Activated naive CD8-positive, alpha-beta T cell treated with anti-CD3 and anti-CD28 coated beads, Interleukin-2, amount 50 U/mL, for 24 hours (primary cell): ENCODE data around the gene EFCC1.
"Not testable (repeated sequence)": the region's sequence is repeated elsewhere in the genome, so short reads cannot be mapped to it uniquely, and the experiment has no call there.

Source experiments
- ATAC-seq: fragments of 150-1000 bp; cut with Tn5 transposase; one replicate; pipeline ENCODE4 v1.10.0; 2021
- DNase-seq: peaks from one replicate; pipeline ENCODE4 v3.0.0; 2021
- H3K27ac Mint-ChIP-seq: one replicate; pipeline ENCODE4 v1.8.0; 2021; ENCODE audit warnings: mild to moderate bottlenecking, mixed read lengths
- H3K27me3 Mint-ChIP-seq: one replicate; pipeline ENCODE4 v1.8.0; 2021; ENCODE audit warnings: mixed read lengths
- H3K36me3 Mint-ChIP-seq: one replicate; pipeline ENCODE4 v1.8.0; 2021; ENCODE audit warnings: low read depth, mixed read lengths
- H3K4me1 Mint-ChIP-seq: one replicate; pipeline ENCODE4 v1.8.0; 2021; ENCODE audit warnings: mixed read lengths
- H3K4me3 Mint-ChIP-seq: one replicate; pipeline ENCODE4 v1.8.0; 2021; ENCODE audit warnings: mild to moderate bottlenecking, moderate library complexity, mixed read lengths
- H3K9me3 Mint-ChIP-seq: one replicate; pipeline ENCODE4 v1.8.0; 2021; ENCODE audit warnings: mixed read lengths

The EFCC1 gene

GRCh38 chr3:129059311-129059958 is 58.3 kb downstream of the EFCC1 start:
- Mint-ChIP-seq H3K4me1 (peaks cover 8% of the 10 kb centered on the region), H3K4me3 (no peak overlapping the region), H3K9me3 (no peaks in the 10 kb centered on the region), H3K27ac (no peak overlapping the region), H3K36me3 (no peaks in the 10 kb centered on the region), H3K27me3 (no peaks in the 10 kb centered on the region)
- DNase-seq (no peak), ATAC-seq (no peak)

GRCh38 chr3:129060276-129061022 is 59.3 kb downstream of the EFCC1 start, which contains the start of gene GP9:
Gene GP9 (plus strand): TSS chr3:129060779. CDS start chr3:129061740, 961 bp downstream.
- Mint-ChIP-seq H3K27ac (no peak within 1 kb of the TSS), H3K4me3 (no peak within 1 kb of the TSS), H3K9me3 (no peaks in the 10 kb centered on the region), H3K27me3 (no peaks in the 10 kb centered on the region), H3K4me1 (peaks cover 8% of the 10 kb centered on the region), H3K36me3 (no peaks in the 10 kb centered on the region)
- DNase-seq: no peak
- peak; percentile 55 for ATAC-seq

- DNase-seq (no peak), ATAC-seq (no peak)
- no peak overlapping the region for H3K27ac Mint-ChIP-seq
- no peaks in the 10 kb centered on the region for H3K27me3 Mint-ChIP-seq
- no peaks in the 10 kb centered on the region for H3K9me3 Mint-ChIP-seq
- H3K36me3 Mint-ChIP-seq: no peaks in the 10 kb centered on the region
- no peak overlapping the region for H3K4me3 Mint-ChIP-seq
- peaks cover 8% of the 10 kb centered on the region for H3K4me1 Mint-ChIP-seq
Measured at GRCh38 chr3:129061023-129061887, 60.2 kb downstream of the EFCC1 start.

- Mint-ChIP-seq H3K9me3 (no peaks in the 10 kb centered on the region), H3K27me3 (no peaks in the 10 kb centered on the region), H3K4me3 (no peak overlapping the region), H3K36me3 (no peaks in the 10 kb centered on the region), H3K4me1 (peaks cover 8% of the 10 kb centered on the region), H3K27ac (no peak overlapping the region)
- ATAC-seq (no peak), DNase-seq (no peak)
Measured at GRCh38 chr3:129061888-129062834, 61.1 kb downstream of the EFCC1 start.

- H3K36me3 Mint-ChIP-seq: no peaks in the 10 kb centered on the region
- no peak overlapping the region for H3K27ac Mint-ChIP-seq
- ATAC-seq (no peak), DNase-seq (no peak)
- H3K4me3 Mint-ChIP-seq: no peak overlapping the region
- no peaks in the 10 kb centered on the region for H3K27me3 Mint-ChIP-seq
- peaks cover 11% of the 10 kb centered on the region for H3K4me1 Mint-ChIP-seq
- no peaks in the 10 kb centered on the region for H3K9me3 Mint-ChIP-seq
Measured at GRCh38 chr3:129063091-129063640, 62.1 kb downstream of the EFCC1 start.

- Mint-ChIP-seq H3K9me3 (no peaks in the 10 kb centered on the region), H3K27ac (no peak overlapping the region), H3K27me3 (no peaks in the 10 kb centered on the region), H3K4me3 (no peak overlapping the region), H3K36me3 (no peaks in the 10 kb centered on the region), H3K4me1 (peaks cover 9% of the 10 kb centered on the region)
- no peak for DNase-seq
- no peak for ATAC-seq
Measured at GRCh38 chr3:129063841-129064482, 62.9 kb downstream of the EFCC1 start.

GRCh38 chr3:129065016-129065719 is 64.1 kb downstream of the EFCC1 start:
- DNase-seq (no peak), ATAC-seq (no peak)
- Mint-ChIP-seq H3K36me3 (no peaks in the 10 kb centered on the region), H3K27me3 (no peaks in the 10 kb centered on the region), H3K27ac (no peak overlapping the region), H3K4me3 (no peak overlapping the region), H3K4me1 (peaks cover 19% of the 10 kb centered on the region), H3K9me3 (peaks cover 6% of the 10 kb centered on the region)

- H3K36me3 Mint-ChIP-seq: no peaks in the 10 kb centered on the region
- H3K27me3 Mint-ChIP-seq: peaks cover 2% of the 10 kb centered on the region
- H3K27ac Mint-ChIP-seq: no peak overlapping the region
- H3K4me3 Mint-ChIP-seq: no peak overlapping the region
- peaks cover 24% of the 10 kb centered on the region for H3K4me1 Mint-ChIP-seq
- H3K9me3 Mint-ChIP-seq: peaks cover 6% of the 10 kb centered on the region
- ATAC-seq (no peak), DNase-seq (no peak)
Measured at GRCh38 chr3:129065720-129066073, 64.6 kb downstream of the EFCC1 start.

- H3K36me3 Mint-ChIP-seq, H3K9me3 Mint-ChIP-seq, ATAC-seq, H3K27me3 Mint-ChIP-seq: not testable (repeated sequence)
- peaks cover 24% of the 10 kb centered on the region for H3K4me1 Mint-ChIP-seq
- peak; percentile 39 for DNase-seq
- peak overlapping the region; percentile 59 for H3K4me3 Mint-ChIP-seq
- peak overlapping the region; percentile 62 for H3K27ac Mint-ChIP-seq
Measured at GRCh38 chr3:129067719-129068118, 66.6 kb downstream of the EFCC1 start.

- peak overlapping the region; percentile 59 for H3K4me3 Mint-ChIP-seq
- no peak overlapping the region for H3K27ac Mint-ChIP-seq
- H3K9me3 Mint-ChIP-seq: peaks cover 6% of the 10 kb centered on the region
- peaks cover 24% of the 10 kb centered on the region for H3K4me1 Mint-ChIP-seq
- peak; percentile 25 for DNase-seq
- peak; percentile 37 for ATAC-seq
- peaks cover 2% of the 10 kb centered on the region for H3K27me3 Mint-ChIP-seq
- H3K36me3 Mint-ChIP-seq: no peaks in the 10 kb centered on the region
Measured at GRCh38 chr3:129068291-129068886, 67.3 kb downstream of the EFCC1 start.

GRCh38 chr3:129069313-129070085 is 68.4 kb downstream of the EFCC1 start:
- not testable (repeated sequence) for H3K36me3 Mint-ChIP-seq, ATAC-seq, H3K27ac Mint-ChIP-seq, DNase-seq, H3K4me3 Mint-ChIP-seq, H3K27me3 Mint-ChIP-seq, H3K9me3 Mint-ChIP-seq
- peaks cover 24% of the 10 kb centered on the region for H3K4me1 Mint-ChIP-seq
